Erythroblast (primary cell): ENCODE measurements around the gene CCNY.

Experiments used
- GATA1 ChIP-seq: IDR thresholded peaks from 2 replicates; pipeline ENCODE4 v1.6.1; 2011; ENCODE audit warnings: low read depth, mild to moderate bottlenecking, control low read depth, low read length, moderate library complexity
- POLR2A ChIP-seq: IDR thresholded peaks from 2 replicates; pipeline ENCODE4 v1.6.1; 2011; ENCODE audit warnings: mild to moderate bottlenecking, low read length

DNA sequence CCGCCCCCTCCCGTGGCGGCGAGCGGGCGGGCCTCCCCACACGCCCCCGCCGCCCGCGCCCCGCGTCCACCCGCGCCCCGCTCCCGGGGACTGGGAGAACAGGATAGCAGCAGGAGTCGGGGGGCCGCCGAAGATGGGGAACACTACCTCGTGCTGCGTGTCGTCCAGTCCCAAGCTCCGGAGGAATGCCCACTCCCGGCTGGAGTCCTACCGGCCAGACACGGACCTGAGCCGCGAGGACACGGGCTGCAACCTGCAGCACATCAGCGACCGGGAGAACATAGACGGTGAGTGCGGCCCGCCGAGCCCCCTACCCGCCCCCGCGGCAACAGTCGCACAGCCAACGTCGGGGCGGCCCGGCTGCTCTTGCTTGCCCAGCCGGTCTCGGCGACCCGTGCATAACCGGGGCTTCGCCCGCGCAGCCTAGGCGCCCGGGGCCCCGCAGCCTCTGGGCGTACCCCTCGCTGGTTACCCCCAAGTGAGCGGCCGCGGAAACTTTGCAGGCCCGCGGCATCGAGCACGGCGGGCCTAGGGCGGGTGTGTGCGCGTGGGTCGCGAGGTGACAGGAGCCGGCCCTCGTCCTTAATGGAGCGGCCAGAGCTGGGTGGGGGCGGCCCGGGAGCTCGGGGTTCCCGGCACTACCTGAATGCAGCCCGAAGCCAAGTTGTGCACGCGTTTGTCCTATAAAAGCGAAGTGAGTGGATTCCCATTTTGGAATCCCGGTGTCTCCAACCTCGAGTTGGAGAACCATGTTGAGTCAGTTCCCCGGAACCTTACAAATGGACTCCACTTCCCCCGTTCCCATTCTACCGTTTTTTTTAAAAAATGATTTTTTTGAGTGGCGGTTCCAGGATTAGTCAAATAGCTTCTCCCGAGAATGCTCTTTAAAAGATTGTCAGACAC is 863 bp downstream of the CCNY start:
- TF ChIP-seq POLR2A (no peak), GATA1 (no peak)
